Measurements from ENCODE around the gene EFTUD2. TPM values are rescaled to one million over a fixed set of nuclear protein-coding genes. Genes with fewer than 3 reads are reported as not detected.

Gene EFTUD2
- total RNA-seq, 4 donors from 2014 or later, result 62.5 to 131 (median 75.0) TPM

DNA sequence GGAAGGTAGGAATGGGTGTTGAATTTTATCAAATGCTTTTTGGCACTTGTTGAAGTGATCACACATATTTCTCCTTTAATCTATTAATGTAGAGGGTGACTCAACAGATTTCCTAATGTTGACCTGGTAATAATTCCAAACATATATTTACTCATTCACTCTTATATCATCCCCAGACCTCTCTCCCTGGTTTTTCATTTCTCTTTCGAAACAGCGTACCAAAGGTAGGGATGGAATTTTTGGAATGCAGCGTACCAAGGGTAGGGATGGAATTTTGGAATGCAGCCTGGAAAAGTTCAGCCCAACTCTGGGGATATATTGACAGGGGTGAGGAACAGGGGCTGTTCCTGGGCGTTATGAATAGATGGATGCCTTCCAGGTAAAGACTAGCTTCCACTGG, 41.1 kb upstream of the EFTUD2 start:
- DNase-seq (ENCODE audit: low spot score) (no peak), ATAC-seq (ENCODE audit: low FRiP score) (peak; percentile 78)
- TF ChIP-seq, protein P1, sequence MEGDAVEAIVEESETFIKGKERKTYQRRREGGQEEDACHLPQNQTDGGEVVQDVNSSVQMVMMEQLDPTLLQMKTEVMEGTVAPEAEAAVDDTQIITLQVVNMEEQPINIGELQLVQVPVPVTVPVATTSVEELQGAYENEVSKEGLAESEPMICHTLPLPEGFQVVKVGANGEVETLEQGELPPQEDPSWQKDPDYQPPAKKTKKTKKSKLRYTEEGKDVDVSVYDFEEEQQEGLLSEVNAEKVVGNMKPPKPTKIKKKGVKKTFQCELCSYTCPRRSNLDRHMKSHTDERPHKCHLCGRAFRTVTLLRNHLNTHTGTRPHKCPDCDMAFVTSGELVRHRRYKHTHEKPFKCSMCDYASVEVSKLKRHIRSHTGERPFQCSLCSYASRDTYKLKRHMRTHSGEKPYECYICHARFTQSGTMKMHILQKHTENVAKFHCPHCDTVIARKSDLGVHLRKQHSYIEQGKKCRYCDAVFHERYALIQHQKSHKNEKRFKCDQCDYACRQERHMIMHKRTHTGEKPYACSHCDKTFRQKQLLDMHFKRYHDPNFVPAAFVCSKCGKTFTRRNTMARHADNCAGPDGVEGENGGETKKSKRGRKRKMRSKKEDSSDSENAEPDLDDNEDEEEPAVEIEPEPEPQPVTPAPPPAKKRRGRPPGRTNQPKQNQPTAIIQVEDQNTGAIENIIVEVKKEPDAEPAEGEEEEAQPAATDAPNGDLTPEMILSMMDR (IDR thresholded peaks at IDR 0.05), result no peak

DNA sequence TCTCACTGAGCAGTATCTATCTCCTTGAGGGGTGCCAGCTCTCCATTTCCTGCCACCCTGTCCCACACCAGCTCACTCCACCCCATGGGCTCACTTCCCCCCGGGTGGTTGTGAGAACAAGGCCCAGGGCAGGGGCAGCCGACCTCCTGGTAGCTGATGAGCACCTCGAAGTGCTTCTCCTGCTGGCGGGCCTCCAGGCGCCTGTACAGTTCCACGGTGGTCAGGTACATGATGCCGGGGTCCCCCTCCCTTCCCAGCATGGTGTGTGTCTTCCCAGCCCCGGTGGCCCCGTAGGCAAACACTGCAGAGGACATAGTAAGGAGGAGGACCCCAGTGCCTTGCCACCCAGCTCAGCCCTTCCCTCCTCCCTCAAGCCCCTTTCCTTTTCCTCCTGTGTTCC, 35.9 kb upstream of the EFTUD2 start:
- ATAC-seq (ENCODE audit: low FRiP score) (no peak), DNase-seq (ENCODE audit: low spot score) (no peak)
- TF ChIP-seq, protein P1 (IDR thresholded peaks at IDR 0.05), result no peak

DNA sequence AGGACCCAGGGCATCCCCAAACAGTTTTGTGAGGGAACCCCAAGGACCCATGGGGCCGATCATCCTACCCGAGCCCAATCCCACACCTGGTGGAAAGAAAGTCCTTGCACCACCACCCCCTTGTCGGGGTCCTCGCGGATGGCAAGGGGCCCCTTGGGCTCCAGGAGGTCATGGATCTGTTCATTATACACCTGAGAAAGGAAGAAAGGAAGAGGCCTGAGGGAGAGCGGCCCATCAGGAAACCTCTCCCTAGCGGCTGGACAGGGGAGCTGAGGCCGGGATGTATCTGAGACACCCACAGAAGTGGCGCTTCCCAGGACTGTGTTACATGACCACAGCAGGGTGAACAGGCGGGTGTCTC, 35.5 kb upstream of the EFTUD2 start:
- no peak for ATAC-seq (ENCODE audit: low FRiP score)
- DNase-seq (ENCODE audit: low spot score), result no peak
- TF ChIP-seq, protein P1 (IDR thresholded peaks at IDR 0.05), result no peak

DNA sequence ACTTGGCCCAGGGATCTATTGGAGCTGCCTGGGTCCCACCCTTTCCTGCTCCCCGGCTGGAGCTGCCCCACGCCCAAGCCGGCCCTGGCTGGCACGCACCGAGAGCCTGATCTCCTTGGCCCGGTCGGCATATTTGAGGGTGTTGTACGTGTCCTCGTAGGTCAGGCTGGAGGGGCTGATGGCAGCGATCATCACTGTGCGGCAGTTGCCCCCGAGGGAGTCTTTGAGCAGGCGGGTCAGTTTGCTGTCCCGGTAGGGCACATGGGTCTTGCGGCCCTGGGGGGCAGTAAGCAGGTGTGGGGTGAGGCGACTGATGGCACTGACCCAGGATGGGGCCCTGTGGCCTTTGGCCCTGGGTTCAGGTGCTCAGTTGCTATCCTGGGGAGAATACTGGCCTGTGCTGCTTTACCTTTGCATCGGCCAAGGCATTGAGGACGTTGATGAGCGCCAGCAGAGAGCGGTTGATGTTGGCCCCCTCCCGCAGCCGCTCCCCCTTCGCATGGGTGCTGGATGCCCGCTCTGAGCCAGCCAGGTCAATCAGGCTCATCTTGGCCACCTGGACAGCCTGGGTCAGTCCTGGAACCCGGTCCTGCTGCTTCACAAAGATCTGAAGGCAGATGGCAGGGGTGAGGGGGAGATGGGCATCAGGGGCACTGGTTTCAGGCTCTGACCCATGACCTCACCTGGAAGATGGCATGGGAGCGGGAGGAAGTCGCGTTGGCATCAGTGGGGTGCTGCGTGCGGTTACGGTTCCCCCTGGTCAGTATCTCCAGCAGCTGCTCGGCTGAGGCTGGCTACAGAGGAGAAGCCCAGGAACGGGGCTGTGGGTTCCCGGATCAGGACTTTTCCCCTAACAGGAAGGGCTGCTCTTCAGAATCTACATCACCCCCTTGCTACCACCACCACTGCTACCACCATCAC, 34.8 kb upstream of the EFTUD2 start:
- no peak for ATAC-seq (ENCODE audit: low FRiP score)
- TF ChIP-seq, protein P1 (IDR thresholded peaks at IDR 0.05), result no peak
- DNase-seq (ENCODE audit: low spot score), result no peak

DNA sequence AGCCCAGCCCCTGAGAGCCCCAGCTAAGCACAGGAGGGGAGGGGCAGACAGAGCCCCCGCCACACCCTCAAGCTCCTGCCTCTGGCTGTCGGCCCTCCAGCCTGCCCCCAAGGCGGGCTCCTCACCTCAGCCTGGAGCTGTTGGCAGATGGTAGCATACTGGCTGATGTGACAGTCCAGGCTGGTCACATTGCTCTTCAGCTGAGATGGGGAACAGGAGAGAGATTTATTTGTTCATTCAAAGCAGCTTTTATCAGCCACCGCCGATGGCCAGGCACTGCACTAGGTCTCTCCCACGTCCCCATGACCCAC, 33.5 kb upstream of the EFTUD2 start:
- TF ChIP-seq, protein P1 (IDR thresholded peaks at IDR 0.05), result no peak
- ATAC-seq (ENCODE audit: low FRiP score), result peak; percentile 16
- no peak for DNase-seq (ENCODE audit: low spot score)

DNA sequence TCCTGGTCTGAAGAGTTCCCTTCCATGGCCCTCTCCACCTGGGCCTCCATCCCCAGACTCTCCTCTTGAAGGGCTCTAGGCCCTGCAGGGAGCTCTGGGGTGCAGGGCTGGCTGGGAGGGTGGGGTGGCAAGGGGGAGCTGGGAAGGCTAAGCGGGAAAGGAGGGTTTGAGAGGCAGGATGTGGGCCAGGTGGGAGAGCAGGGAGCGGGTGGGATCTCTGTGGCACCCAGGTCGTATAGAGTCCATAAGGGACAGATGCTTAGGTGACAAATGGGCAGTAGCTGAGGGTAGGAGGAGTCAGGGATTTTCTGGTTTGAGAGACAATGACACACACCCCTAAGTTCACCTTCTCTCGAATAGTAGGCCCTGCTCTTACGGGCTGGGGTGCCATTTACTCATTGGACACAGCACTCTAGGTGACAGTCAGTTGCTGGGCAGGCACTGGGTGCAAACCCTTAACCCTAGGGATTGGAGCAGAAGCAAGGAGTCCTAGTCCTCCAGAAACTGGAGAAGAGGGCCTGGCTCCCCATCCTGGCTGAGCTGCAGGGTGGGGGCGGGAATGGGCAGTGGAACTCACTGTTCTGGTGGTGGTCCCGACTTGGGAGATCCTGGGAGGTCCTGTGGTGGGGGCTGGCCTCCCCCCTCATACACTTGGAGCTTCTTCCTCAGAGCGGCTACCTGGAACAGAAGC, 33.0 kb upstream of the EFTUD2 start:
- DNase-seq (ENCODE audit: low spot score), result no peak
- TF ChIP-seq, protein P1 (IDR thresholded peaks at IDR 0.05), result no peak
- ATAC-seq (ENCODE audit: low FRiP score), result no peak

DNA sequence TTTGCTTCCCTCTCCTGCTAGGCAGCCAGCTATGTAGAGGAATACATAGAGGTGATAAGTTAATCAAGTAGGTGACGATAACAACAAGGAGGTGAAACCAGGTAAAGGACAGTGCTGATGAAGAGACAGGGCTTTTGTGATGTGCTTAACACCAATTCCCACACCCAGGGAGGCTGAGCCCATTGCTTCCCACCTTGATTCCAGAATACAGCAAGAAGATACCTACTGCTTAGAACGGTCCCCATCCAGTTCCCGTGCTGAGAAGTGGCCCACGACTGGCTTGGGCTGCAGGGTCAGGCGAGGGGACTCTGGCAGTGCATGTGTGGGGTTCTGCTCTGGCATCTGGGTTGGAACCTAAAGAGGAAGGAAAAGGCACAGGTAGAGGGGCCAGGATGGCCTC, 32.1 kb upstream of the EFTUD2 start:
- no peak for DNase-seq (ENCODE audit: low spot score)

More for the DNA sequence above, 32.1 kb upstream of the EFTUD2 start:
- TF ChIP-seq, protein P1 (IDR thresholded peaks at IDR 0.05), result no peak
- no peak for ATAC-seq (ENCODE audit: low FRiP score)
